ENCODE results near the gene KIAA1958. TPM values are rescaled to one million over a fixed set of nuclear protein-coding genes. Genes with fewer than 3 reads are reported as not detected.

KIAA1958 gene
- polyA plus RNA-seq, 3 donors = 1.9 to 4.2 (median 1.9) TPM

DNA sequence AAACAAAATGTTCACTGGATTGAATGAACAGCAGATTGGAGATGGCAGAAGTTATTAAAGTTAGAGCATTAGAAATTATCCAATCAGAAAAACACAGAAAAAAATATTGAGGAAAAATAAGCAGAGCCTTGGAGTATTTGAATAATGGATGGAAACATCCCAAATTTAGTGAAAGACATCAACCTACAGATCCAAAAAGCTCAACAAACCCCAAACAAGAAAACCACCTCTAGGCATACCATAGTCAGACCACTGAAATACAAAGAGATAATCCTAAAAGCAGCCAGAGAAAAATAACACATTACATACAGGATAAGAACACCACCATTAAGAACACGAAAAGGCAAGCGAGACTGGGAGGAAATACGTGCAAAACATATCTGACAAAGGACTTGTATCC, 226.1 kb downstream of the KIAA1958 start:
- Histone ChIP-seq H3K4me2 (replicated peaks; ENCODE audit: extremely low read depth, low read length, poor library complexity, severe bottlenecking) (no peak overlapping the region), H3K27ac (ENCODE audit: low read depth in 1 of 2, low read length in 2 of 2) (peak overlapping the region in 1 of 2 donors; percentile 44), H3K9ac (ENCODE audit: insufficient read depth, low read length, poor library complexity, severe bottlenecking) (no peak overlapping the region), H3K36me3 (replicated peaks in 1 of 2; ENCODE audit: control insufficient read depth in 1 of 2, insufficient read depth in 2 of 2, low read length in 2 of 2) (peaks cover 17 to 53% of the 10 kb centered on the region in 2 donors), H2AFZ (ENCODE audit: insufficient read depth, low read depth, low read length, poor library complexity, severe bottlenecking) (no peak overlapping the region), H3K79me2 (ENCODE audit: insufficient read depth, low read length) (peaks cover 94% of the 10 kb centered on the region), H4K20me1 (ENCODE audit: insufficient read depth, low read length) (peaks cover 54% of the 10 kb centered on the region), H3K9me3 (replicated peaks in 1 of 2; ENCODE audit: control insufficient read depth in 1 of 2, insufficient read depth in 1 of 2, low read length in 2 of 2) (no peaks in the 10 kb centered on the region), H3K4me1 (ENCODE audit: control insufficient read depth in 1 of 2, insufficient read depth in 2 of 2, low read length in 2 of 2) (peaks cover 9 to 11% of the 10 kb centered on the region in 2 donors), H3K27me3 (ENCODE audit: control insufficient read depth in 2 of 2, insufficient read depth in 2 of 2, low read length in 2 of 2) (no peaks in the 10 kb centered on the region), H3K4me3 (replicated peaks in 1 of 3; ENCODE audit: low read depth in 2 of 3, low read length in 3 of 3) (no peak overlapping the region)
- peaks cover 10% of the 10 kb centered on the region for H3K4me1 Mint-ChIP-seq
- no CpG with 5 or more reads among the region's 3 CpGs for WGBS (ENCODE audit: insufficient coverage)
- H3K27ac Mint-ChIP-seq = no peak overlapping the region
- H3K4me3 Mint-ChIP-seq = no peak overlapping the region
- DNase-seq = no peak
- TF ChIP-seq, protein P1, sequence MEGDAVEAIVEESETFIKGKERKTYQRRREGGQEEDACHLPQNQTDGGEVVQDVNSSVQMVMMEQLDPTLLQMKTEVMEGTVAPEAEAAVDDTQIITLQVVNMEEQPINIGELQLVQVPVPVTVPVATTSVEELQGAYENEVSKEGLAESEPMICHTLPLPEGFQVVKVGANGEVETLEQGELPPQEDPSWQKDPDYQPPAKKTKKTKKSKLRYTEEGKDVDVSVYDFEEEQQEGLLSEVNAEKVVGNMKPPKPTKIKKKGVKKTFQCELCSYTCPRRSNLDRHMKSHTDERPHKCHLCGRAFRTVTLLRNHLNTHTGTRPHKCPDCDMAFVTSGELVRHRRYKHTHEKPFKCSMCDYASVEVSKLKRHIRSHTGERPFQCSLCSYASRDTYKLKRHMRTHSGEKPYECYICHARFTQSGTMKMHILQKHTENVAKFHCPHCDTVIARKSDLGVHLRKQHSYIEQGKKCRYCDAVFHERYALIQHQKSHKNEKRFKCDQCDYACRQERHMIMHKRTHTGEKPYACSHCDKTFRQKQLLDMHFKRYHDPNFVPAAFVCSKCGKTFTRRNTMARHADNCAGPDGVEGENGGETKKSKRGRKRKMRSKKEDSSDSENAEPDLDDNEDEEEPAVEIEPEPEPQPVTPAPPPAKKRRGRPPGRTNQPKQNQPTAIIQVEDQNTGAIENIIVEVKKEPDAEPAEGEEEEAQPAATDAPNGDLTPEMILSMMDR (IDR thresholded peaks at IDR 0.05) = no peak
- intact Hi-C loops (cut with micrococcal nuclease) = loop anchor here in 1 of 2 donors (10.0 kb wide), 1 partner anchor 182 kb away; the partner anchor contains the start of gene SLC46A2
- H3K27me3 Mint-ChIP-seq (ENCODE audit: low read depth in 3 of 3) = no peaks in the 10 kb centered on the region
- peaks cover 0 to 2% (median 0%) of the 10 kb centered on the region in 7 donors for H3K9me3 Mint-ChIP-seq
- H3K36me3 Mint-ChIP-seq = peaks cover 28 to 58% of the 10 kb centered on the region in 2 donors

DNA sequence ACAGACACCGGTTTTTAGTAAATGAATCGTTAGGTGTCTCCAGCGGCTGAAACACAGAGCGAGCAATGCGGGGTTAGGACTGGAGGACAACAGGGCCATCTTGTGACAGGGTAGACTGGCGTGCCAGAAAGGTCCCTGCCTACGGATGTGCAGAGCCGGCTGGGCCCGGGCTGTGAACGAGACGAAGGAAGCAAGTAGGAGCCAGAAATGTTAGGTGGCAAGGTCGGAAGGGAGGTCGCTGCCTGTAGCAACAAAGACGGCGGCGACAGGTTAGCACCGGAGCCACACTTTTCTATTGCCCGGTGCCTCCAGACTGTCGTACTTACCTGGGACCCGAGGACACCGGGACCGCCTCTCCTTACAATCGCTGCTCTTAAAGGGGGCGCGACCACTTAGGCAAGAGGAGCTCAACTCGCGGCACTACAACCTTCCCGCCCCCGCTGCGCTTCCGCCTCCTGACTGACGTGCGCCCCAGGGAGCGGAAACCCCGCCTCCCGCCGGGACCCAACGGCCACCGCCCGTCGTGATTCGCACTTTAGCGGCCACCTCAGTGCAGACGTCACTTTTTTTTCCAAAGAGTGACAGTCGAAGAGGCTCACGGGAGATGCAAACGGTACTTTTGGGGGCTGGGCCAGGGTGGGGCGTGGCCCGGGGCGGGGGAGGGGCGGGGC, 231.2 kb downstream of the KIAA1958 start, which contains the start of gene INIP:
Gene INIP (minus strand): TSS at position 457 of the 671 bp plus-strand sequence. CDS start 1,632 bp downstream, outside the sequence.
- H3K4me3 Mint-ChIP-seq = peak within 1 kb of the TSS; percentile 98 to 99
- H2AFZ ChIP-seq (ENCODE audit: insufficient read depth, low read depth, low read length, poor library complexity, severe bottlenecking) = peak within 1 kb of the TSS; percentile 77
- H3K36me3 ChIP-seq (replicated peaks in 1 of 2; ENCODE audit: control insufficient read depth in 1 of 2, insufficient read depth in 2 of 2, low read length in 2 of 2) = peaks cover 2 to 7% of the 10 kb centered on the region in 2 donors
- no peaks in the 10 kb centered on the region for H3K27me3 Mint-ChIP-seq (ENCODE audit: low read depth in 3 of 3)
- H3K4me3 ChIP-seq (replicated peaks in 1 of 3; ENCODE audit: low read depth in 2 of 3, low read length in 3 of 3) = peak within 1 kb of the TSS; percentile 74 to 88 (median 86)
- intact Hi-C loops (cut with micrococcal nuclease) = loop anchor here (2.0 to 10.0 kb wide), 3 partner anchors 33 to 177 kb away; partner anchors contain the start of genes SNX30 (in 2 of the 2) and SLC46A2 (in 1 of the 2)
- H3K4me1 ChIP-seq (ENCODE audit: control insufficient read depth in 1 of 2, insufficient read depth in 2 of 2, low read length in 2 of 2) = peaks cover 11 to 12% of the 10 kb centered on the region in 2 donors
- H4K20me1 ChIP-seq (ENCODE audit: insufficient read depth, low read length) = peaks cover 8% of the 10 kb centered on the region
- peaks cover 6% of the 10 kb centered on the region for H3K4me1 Mint-ChIP-seq
- H3K27ac Mint-ChIP-seq = peak within 1 kb of the TSS; percentile 97 to 100 (median 99)
- peak within 1 kb of the TSS; percentile 77 for H3K4me2 ChIP-seq (replicated peaks; ENCODE audit: extremely low read depth, low read length, poor library complexity, severe bottlenecking)
- WGBS (ENCODE audit: insufficient coverage) = under 1% methylated on average over 50 of the region's 51 CpGs
- H3K9me3 ChIP-seq (replicated peaks in 1 of 2; ENCODE audit: control insufficient read depth in 1 of 2, insufficient read depth in 1 of 2, low read length in 2 of 2) = no peaks in the 10 kb centered on the region
- peak within 1 kb of the TSS; percentile 87 for H3K9ac ChIP-seq (ENCODE audit: insufficient read depth, low read length, poor library complexity, severe bottlenecking)
- H3K27me3 ChIP-seq (ENCODE audit: control insufficient read depth in 2 of 2, insufficient read depth in 2 of 2, low read length in 2 of 2) = no peaks in the 10 kb centered on the region
- H3K27ac ChIP-seq (ENCODE audit: low read depth in 1 of 2, low read length in 2 of 2) = peak within 1 kb of the TSS; percentile 87 to 97
- peak; percentile 93 to 96 (median 94) for DNase-seq
- H3K9me3 Mint-ChIP-seq = no peaks in the 10 kb centered on the region
- TF ChIP-seq, protein P1 (IDR thresholded peaks at IDR 0.05) = no peak
- peaks cover 9 to 21% of the 10 kb centered on the region in 2 donors for H3K36me3 Mint-ChIP-seq
- H3K79me2 ChIP-seq (ENCODE audit: insufficient read depth, low read length) = peaks cover 47% of the 10 kb centered on the region

Other genes with a start within 250 kb of the KIAA1958 start
- gene PTBP3, start 153.2 kb upstream of the KIAA1958 start, polyA plus RNA-seq = 10 to 100 TPM; 33.6 to 68.3 (median 51.4) TPM
- gene HSDL2, start 106.7 kb upstream of the KIAA1958 start, polyA plus RNA-seq = 10 to 100 TPM in 2 of 3 donors, 1 to 10 TPM in 1; 6.4 to 34.8 (median 26.9) TPM
- gene INIP, start 231.3 kb downstream of the KIAA1958 start, polyA plus RNA-seq = 10 to 100 TPM; 10.7 to 53.0 (median 49.0) TPM

Data from CD14-positive monocyte (primary cell).